A172 (cell line): ENCODE results near the gene PPP1R7. TPM values are rescaled to one million over a fixed set of nuclear protein-coding genes. Genes with fewer than 3 reads are reported as not detected.

Source experiments
- DNase-seq: peaks from one replicate; pipeline ENCODE4 v3.0.0-alpha.2; 2015; ENCODE audit warnings: low spot score
- total RNA-seq: library from RNA; depleted of rRNA; stranded (reverse); fragments of >200 nt; shearing (Covaris generic); gene quantifications from 2 replicates; pipeline ENCODE4 v1.2.3, GENCODE V29; 2014

Gene PPP1R7
- total RNA-seq, 1 experiment from 2014 or later, result 125 TPM

DNA sequence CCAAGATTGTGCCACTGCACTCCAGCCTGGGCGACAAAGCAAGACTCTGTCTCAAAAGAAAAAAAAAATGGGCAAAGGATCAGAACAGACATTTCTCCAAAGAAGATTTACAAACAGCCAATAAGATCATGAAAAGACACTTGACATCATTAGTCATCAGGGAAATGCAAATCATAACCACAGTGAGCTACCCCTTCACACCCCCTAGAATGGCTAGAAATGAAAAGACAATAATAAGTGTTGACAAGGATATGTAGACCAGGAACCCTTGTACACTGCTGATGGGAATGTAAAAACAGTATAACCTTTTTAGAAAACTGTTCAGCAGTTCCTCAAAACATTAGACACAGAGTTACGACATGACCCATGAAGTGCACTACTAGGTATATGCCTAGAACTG, 29.8 kb upstream of the PPP1R7 start:
- no peak for DNase-seq

DNA sequence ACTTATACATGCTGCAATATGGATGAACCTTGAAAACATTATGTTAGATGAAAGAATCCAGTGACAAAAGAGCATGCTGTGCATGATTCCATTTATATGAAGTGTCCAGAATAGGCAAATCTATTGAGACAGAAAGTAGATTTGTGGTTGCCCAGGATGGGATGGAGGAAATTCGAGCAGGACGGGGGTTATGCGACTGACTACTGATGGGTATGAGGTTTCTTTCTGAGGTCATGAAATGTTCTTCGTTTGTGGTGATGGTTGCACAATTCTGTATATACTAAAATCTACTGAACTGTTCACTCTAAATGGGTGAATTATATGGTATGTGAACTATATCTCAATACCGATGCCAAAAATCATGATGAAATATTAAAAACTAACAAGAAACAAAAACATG, 29.3 kb upstream of the PPP1R7 start:
- no peak for DNase-seq

DNA sequence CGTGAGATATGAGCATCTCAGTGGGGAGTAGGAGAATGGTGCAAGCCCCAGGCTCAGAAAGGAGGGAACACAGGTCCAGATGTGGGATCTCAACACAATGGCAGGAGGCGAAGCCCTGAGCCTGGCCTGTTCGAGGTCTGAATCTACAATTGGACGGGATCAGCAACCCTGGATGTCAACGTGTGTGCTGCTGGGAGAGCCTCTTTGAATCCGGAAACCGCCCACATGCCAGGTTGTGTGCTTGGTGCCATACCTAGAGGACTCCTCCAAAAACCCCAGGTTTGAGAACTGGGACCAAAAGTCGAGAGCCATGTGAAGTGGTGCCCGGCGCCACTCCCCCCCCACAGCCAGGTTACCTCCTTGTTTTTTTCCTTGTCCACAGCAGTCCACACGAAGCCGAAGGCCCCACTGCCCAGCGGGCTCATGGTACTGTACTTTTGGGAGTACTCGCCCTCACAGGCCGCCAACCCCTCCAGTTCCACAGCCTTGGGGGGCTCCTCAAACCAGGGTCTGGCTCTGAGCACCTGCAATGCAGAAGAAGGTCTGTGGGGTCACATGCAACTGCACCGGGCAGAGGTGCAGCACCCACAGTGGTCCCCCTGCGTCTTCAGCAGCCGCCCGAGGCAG, 27.8 kb upstream of the PPP1R7 start:
- no peak for DNase-seq

DNA sequence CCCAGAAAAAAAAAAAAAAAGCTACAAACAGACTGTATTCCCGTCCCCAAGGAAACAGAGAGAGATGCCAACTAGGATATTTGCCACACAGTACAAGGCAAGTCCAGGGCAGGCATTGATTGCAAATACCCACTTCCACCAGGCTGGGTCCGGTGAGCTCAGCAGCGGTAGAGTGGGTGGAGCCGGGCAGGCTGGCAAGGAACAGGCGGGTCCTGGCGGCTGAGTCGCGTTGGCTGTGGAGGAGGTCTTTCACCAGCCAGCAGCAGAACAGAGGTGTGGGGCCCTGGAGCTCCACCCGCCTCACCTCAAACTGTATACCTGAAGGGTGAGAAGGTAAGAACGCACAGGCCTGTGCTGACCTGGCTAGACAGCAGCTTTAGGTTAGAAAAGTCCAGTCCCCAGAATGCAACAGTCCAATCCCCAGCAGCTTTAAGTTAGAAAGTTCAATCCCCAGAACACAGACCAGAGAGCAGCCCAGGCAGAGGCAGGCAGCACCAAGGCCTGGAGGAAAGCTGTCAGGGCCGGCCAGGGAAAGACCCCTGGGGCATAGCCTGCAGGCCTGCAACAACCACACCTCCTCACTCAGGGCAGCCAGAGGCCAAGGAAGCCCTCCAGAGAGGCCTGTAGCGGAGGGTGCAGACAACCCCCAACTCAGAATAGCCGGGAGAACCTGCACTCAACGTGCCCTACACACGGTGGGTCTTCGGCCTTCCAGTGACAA, 26.3 kb upstream of the PPP1R7 start:
- no peak for DNase-seq

DNA sequence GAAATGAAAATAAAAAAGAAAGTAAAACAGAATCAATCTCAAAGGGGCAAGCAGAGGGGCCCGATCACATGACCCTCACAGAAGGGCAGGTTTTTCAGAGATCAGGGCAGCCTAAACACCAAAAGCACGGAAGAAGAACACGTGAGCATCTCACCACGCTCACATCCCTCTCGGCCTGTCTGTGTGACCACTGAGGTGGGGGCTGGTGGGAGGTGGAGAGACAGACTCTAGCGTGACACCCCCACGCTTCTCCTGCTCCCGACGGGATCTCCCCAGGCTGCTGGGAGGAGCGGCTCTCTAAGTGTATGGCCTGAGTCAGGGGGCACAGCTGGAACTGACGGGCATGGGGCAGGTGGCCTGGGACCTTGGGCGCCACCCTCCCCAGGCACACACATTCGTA, 24.6 kb upstream of the PPP1R7 start:
- no peak for DNase-seq

DNA sequence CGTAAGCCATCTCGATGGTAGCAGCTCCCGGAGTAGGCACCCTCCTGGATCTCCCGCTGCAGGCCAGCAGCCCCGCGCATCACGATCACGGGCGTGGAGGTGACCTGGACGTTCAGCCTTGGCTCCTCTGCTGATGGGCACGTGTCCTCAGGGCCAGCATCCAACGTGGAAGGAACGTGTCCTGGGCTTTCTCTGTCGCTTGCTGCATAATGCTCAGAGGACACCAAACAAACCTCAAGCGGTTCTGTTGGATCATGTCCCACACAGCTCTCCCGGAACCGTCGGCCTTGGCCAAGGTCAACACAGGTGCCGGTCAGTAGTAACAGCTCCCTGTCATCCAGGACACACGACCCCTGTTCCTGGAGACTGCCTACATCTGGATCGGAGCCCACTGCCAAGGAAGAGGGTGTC, 24.1 kb upstream of the PPP1R7 start:
- no peak for DNase-seq

DNA sequence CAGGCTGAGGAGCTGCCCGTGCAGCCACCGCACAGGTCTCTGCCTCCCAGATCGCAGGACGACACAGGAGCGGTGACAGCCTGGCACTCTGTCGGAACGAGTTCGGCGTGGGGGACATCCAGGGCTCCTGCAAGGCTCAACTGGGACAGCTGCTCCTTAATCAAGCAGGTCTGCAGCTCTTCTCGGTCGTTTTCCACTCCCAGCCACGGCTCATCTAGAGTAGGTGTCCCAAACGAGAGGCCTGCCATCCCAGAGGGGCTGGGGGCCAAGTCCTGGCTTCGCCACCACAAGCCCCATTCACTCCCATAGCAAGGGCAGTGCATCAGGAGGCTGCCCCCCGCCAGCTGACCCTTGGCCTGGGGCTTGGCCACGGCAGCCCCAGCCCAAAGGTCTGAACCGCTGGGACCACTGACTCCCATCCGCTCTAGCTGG, 23.5 kb upstream of the PPP1R7 start:
- no peak for DNase-seq

DNA sequence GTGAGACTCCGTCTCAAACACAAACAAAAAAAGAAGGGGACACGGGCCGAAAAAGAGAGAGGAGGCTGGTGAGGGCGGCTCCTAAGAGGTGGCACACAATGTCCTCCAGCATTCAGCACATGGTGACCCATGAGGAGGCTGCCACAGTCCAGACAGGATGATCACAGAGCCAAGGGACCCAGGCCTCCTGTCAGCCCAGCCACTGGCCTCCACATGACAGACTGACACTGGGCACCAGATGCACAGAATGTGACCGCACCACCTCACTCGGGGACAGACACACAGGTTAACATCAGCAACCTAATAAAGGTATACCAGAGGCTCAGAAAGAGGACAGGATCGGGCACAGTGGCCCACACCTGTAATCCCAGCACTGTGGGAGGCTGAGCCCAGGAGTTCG, 22.0 kb upstream of the PPP1R7 start:
- DNase-seq, result no peak

DNA sequence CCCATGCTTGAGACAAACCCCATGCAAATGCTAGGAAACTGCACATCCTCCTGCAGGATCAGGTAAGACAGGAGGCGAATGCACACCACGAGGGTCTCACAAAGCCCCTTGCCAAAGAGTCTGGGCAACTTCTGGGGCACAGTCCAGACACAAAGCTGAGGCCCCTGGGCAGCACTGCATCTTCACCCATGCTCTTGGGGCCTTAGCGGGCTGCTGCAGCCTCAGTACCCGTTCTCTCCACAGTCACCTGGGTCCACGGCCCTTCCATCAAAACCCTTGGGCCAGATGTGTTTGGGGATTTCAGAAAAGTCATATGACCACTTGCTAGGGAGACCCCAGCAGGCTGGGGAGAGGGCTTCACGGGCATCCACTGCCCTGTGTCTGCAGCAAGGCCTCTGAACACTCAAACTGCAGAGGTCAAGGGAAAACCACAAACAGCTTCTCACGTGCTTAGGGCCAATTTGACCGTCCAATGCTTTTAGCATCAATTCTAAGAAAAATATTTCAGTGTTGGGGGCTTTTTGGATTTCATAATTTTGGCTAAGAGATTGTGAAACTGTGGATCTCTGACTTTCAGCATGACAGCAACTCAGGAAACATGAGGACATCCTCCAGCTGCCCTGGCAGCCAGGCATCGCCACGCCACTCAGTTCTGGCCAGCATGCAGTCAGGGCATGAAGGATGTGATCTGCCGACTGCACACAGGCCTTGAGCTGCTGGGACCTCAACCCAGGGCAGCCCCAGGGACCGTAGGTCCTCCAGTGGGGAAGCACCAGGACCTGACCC, 21.0 kb upstream of the PPP1R7 start:
- no peak for DNase-seq

DNA sequence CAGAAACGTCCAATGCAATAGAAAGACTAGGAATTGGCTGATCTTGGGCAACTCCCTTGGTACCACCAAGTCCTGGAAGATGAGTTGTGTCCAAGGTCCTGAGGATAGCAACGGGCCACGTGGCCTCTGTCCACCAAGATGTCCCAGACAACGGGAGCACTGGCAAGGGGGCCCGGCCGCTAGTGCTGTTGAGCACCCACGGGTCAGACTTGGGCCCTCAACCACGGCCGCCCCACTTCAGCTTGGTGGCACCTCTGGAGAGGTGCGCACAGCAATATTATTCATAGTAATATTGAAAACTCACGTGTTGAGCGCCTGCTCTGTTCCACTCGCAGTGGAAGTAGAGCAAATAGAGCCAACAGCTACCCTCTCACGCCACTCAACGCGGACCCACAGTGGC, 20.0 kb upstream of the PPP1R7 start:
- DNase-seq, result no peak

DNA sequence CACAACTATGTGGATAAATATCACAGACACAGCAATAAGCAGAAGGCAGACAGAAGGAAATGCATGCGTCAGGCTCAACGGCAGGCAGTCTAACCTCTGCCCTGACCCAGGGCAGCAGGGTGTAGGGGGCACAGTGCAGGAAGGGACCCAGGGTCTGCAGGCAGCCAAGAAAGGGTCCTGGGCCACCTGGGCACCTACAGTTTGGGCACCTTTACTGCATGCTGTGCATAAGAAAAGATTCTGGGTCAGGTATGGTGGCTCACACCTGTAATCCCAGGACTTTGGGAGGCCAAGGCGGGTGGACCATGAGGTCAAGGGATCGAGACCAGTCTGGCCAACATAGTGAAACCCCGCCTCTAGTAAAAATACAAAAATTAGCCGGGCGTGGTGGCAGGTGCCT, 18.7 kb upstream of the PPP1R7 start:
- DNase-seq, result no peak

DNA sequence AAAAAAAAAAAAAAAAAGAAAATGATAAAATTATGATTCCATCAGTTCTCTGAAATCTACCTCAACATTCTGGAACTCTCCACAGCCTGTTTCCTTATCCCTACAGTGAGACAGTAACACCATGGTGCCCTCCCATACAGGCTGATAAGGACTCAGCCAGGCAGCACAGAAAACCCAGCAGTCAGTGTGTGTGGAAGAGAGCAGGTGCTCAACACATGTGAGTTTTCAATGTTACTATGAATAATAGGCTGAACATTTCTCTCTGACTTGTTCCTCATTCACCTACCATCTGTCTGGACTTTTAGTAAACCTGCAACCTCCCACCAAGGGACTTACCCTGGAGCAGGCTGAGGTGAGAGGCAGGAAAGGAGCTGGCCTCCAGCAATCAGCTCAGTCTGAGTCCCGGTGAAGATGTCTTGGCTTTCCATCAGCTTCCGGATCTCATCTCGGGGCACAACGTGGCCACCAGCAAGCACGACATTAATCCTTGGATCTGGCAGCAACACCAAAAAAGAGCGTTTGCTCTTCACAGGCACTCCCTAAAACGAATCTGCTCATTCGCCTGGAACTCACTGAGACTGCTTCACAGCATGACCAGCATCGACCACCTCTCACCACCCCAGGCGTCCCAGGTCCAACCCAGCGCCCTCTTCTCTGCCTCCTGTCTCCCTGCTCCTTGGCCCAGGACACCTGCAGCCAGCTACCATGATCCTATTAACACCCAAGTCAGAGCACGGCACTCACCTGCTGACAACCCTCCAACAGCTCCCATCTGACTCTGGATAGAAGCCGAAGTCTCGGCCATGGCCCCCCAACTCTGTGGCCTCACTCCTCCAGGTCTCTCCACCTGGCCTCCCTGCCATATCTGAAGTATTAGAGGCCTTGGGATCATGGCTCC, 17.5 kb upstream of the PPP1R7 start:
- no peak for DNase-seq

DNA sequence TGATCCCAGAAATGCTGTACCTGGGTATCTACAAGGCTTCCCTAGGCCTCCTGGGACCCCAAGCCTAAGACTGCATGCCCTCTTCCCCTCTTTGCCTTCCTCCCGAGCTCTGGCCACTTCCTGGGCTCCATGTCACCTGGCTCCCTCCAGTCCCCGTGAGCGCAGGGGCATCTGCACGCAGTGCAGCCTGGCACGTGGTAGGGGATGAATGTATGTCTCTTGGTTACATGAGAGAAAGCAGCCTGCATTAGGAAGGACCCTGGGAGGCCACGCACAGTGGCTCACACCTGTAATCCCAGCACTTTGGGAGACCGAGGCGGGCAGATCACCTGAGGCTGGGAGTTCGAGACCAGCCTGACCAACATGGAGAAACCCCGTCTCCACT, 16.8 kb upstream of the PPP1R7 start:
- DNase-seq, result no peak

DNA sequence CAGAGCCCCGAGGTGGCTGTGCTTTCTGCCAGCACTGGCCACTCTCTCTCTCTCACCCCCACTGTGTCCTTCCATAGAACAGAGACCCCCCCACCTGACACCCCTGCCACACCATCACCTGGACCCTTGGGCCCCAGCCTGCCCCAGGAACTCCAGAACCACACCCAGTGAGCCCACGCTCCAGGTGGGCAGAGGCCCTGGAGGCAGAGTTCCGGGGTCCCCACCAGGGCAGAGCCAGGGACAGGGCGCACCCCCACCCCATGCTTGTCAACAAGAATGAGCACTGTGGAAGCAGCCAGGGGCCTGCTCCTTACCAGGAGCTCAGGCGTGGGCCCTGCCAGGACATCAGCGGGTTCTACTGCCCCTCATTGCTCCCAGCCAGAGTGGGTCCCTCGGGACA, 15.6 kb upstream of the PPP1R7 start:
- DNase-seq, result no peak

DNA sequence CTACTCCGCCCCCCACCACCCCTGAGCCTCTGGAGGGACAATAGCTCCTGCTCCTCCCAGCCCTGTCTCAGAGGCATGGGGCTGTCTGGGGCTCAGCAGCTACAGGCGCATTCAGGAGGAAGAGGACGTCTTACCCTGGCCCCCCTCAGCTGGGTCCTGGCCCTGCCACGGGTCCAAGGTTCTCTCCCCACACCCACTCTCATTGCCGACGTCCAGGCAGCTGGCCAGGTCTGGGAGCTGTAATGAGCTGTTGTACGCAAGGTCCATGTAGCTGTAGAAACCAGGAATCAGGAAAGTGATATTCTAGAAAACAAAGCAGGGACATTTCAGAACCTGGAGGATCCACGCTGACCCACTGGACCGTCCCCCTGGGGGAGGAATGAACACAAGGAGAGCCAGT, 14.5 kb upstream of the PPP1R7 start:
- no peak for DNase-seq

DNA sequence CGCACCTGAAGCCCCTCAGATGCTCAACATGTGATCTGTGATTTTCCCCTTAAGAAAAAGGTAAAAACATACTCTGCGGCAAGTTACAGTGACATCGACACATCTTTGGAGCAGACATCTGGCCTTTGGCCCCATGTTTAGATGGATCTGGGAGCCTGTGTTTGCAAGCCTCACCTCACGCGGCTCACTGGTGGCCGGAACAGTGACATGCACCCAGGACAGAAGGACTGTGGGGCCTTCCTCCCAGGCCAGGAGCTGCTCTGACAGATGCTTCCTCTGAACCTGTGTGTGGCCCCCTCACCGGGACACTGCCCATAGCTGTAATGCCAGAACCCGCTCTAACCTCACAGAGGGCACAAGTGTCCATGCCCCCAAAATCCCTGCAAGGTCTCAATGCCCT, 14.1 kb upstream of the PPP1R7 start:
- no peak for DNase-seq

DNA sequence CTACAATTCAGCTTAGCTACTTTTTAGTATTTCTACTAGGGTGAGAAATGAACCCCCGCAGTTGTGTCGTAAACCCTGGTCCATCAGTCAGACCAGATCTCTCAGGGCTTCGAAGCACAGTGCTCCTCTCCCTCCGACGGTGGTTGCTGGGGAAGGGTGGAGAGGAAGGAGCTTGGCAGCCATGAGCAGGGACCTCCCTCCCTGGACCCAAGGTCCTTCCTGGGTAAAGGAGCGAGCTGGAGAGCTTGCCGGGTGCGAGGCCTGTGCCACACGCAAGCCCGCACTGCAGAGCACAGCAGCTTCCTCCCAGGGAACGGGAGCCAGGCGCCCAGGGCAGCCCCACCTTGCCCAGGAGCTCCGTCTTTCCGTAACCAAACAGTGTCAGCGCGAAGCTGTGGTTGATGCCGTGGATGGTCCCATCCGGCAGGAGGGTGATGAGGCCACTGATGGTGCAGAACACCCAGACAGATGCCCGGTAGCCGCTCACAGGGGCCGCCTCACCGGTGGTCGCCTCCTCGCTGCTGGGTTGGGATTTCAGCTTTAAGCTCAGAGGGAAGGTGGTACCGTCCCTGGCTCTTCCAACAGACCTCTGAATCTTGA, 13.5 kb upstream of the PPP1R7 start:
- DNase-seq, result no peak

DNA sequence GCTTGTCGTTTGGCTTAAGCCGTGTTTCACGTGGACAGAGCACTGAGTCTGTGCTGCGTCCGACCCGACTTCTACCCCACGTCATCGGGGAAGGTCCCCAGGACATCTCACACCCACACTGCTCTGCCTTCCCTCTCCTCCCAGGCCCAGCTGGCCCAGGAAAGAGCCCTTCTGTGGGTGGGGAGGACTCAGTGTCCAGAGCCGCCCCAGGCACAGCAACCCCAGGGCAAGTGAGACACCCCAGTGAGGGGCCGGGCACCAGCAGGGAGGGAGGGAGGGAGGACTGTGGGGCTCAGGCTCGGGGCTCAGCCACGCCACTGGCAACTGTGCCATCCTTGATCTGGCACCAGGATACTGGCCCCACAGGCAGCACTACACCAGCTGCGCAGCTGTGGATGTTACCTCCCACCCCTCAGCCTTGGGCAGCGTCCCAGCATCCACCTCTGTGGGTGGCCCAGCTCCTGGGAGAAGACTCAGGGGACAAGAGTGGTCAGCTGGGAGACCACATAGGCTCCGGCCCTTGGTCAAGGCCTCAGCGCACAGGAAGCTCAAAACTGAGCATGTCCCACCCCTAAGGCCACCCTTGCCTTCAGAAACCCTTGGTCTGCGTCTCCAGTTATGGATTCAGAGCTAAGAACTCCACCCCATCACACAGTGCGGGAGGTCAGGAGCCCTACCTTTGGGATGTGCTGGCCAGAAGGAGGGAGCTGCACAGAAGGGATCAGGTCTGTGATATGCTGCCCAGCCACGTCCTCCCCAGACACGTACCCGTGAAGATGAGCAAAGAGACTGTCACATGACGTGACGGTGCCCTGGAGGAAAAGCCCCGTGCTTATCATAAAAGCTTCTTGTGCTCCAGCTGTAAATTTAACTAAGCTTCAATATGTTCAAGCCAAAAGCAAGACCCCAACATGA, 12.7 kb upstream of the PPP1R7 start:
- DNase-seq, result no peak

DNA sequence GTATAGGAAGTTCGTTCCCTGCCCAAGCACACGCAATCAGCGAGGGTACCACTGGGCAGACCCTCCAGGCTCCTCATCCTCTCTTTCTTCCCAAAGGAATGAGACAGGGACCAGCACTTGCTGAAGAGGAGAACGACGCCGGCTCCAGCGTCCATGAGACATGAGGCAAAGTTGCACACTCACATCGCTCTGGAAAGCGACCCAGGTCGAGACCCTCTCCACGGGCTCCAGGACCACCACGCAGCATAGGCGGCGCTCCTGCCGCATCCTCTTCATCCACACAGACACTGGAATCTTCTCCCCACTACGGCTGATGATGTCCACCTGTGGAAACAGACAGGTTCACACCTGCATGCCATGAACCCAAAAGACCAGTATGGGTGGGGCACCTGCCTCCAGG, 11.8 kb upstream of the PPP1R7 start:
- no peak for DNase-seq
